ENCODE data around the gene TASOR. TPM values are rescaled to one million over a fixed set of nuclear protein-coding genes. Genes with fewer than 3 reads are reported as not detected.
A peak's percentile ranks its signal among the peaks of the same experiment; 100 is the strongest.

The TASOR gene
- polyA plus RNA-seq, 1 of the 3 experiments (the other 2 are of a cell fraction): 15.3 TPM

- no peak overlapping the region for H3K27ac ChIP-seq (ENCODE audit: low read depth in 2 of 2, low read length in 1 of 2)
- no peaks in the 10 kb centered on the region for H3K9me2 ChIP-seq
- H4K20me1 ChIP-seq (ENCODE audit: insufficient read depth): peaks cover 22% of the 10 kb centered on the region; the same call in 1 of the 2 replicates
- TF ChIP-seq YY1 (IDR thresholded peaks at IDR 0.05; ENCODE audit: low read depth): no peak
- TF ChIP-seq EZH2phosphoT487 (IDR thresholded peaks at IDR 0.05; ENCODE audit: borderline replicate concordance, low read depth): no peak
- no peak for TF ChIP-seq IRF3 (IDR thresholded peaks at IDR 0.05; ENCODE audit: low read depth, low read length)
- no peak for TF ChIP-seq GATA2 (CRISPR knock-in tag; IDR thresholded peaks at IDR 0.05)
- TF ChIP-seq CTCF (IDR thresholded peaks at IDR 0.05): no peak
- TF ChIP-seq RCOR1 (IDR thresholded peaks at IDR 0.05; ENCODE audit: low read length): no peak
- TF ChIP-seq ELF1 (IDR thresholded peaks at IDR 0.05): no peak
- no peak for TF ChIP-seq FOXJ3 (CRISPR knock-in tag; IDR thresholded peaks at IDR 0.05)
- TF ChIP-seq FOSL2 (IDR thresholded peaks at IDR 0.05; ENCODE audit: borderline replicate concordance, low read depth): no peak
- TF ChIP-seq TCF12 (IDR thresholded peaks at IDR 0.05): no peak
- TF ChIP-seq TAF1 (IDR thresholded peaks at IDR 0.05; ENCODE audit: borderline replicate concordance, low read depth, low read length): no peak
- H2AFZ ChIP-seq (ENCODE audit: low read depth): no peak overlapping the region
- no peaks in the 10 kb centered on the region for H3K27me3 ChIP-seq (ENCODE audit: insufficient read depth)
- ChIA-PET CTCF (interaction anchor here (1.2 to 2.1 kb wide), 2 partner anchors 294 to 304 kb away, joined by 3 to 11 read pairs; no protein-coding TSS in a partner anchor), POLR2A (no interaction called here)
- H3K4me3 ChIP-seq (ENCODE audit: low read depth in 2 of 2, low read length in 1 of 2): no peak overlapping the region
- peaks cover 34% of the 10 kb centered on the region for H3K79me2 ChIP-seq (ENCODE audit: insufficient read depth)
- no peak overlapping the region for H3K9ac ChIP-seq
- peaks cover 0 to 15% of the 10 kb centered on the region in 2 experiments; a peak in 1 of 4 replicates for H3K4me1 ChIP-seq (ENCODE audit: control insufficient read depth in 1 of 2, insufficient read depth in 2 of 2, low read depth in 1 of 2, low read length in 1 of 2)
- no peak overlapping the region for H3K4me2 ChIP-seq
- no peak for DNase-seq
- H3K9me3 ChIP-seq: no peaks in the 10 kb centered on the region
- WGBS (ENCODE audit: low lambda C conversion rate): 97% methylated on average over 13 of the region's 13 CpGs
- peaks cover 9 to 21% of the 10 kb centered on the region in 2 experiments for H3K36me3 ChIP-seq (replicated peaks in 1 of 2; ENCODE audit: control insufficient read depth in 1 of 2, insufficient read depth in 2 of 2, low read length in 1 of 2)
- H3F3A ChIP-seq (replicated peaks; ENCODE audit: insufficient read depth): peaks cover 6% of the 10 kb centered on the region
These were observed 964 bp upstream of the TASOR start for GRCh38 chr3:56684029-56684428.

- peak overlapping the region; percentile 84 to 88 for H3K4me3 ChIP-seq (ENCODE audit: low read depth in 2 of 2, low read length in 1 of 2)
- no peaks in the 10 kb centered on the region for H3K27me3 ChIP-seq (ENCODE audit: insufficient read depth)
- ChIA-PET POLR2A (interaction anchor here (0.6 to 1.1 kb wide), 5 partner anchors 59 to 294 kb away, joined by 3 to 4 read pairs (median 3); partner anchors contain the start of gene CCDC66), CTCF (interaction anchor here (0.7 to 1.4 kb wide), 3 partner anchors 117 to 306 kb away, joined by 3 to 4 read pairs (median 3); no protein-coding TSS in a partner anchor)
- 1% methylated on average over 25 of the region's 58 CpGs for WGBS (ENCODE audit: low lambda C conversion rate)
- peak; percentile 79 for DNase-seq
- H3K79me2 ChIP-seq (ENCODE audit: insufficient read depth): peaks cover 48% of the 10 kb centered on the region
- peaks cover 26% of the 10 kb centered on the region; the same call in 1 of the 2 replicates for H4K20me1 ChIP-seq (ENCODE audit: insufficient read depth)
- peaks cover 0 to 15% of the 10 kb centered on the region in 2 experiments; a peak in 1 of 4 replicates for H3K4me1 ChIP-seq (ENCODE audit: control insufficient read depth in 1 of 2, insufficient read depth in 2 of 2, low read depth in 1 of 2, low read length in 1 of 2)
- H3K9me2 ChIP-seq: no peaks in the 10 kb centered on the region
- peak overlapping the region; percentile 97 for H3K9ac ChIP-seq
- peak overlapping the region; percentile 52; the same call in 1 of the 2 replicates for H2AFZ ChIP-seq (ENCODE audit: low read depth)
- H3K36me3 ChIP-seq (replicated peaks in 1 of 2; ENCODE audit: control insufficient read depth in 1 of 2, insufficient read depth in 2 of 2, low read length in 1 of 2): peaks cover 12 to 21% of the 10 kb centered on the region in 2 experiments
- H3F3A ChIP-seq (replicated peaks; ENCODE audit: insufficient read depth): no peaks in the 10 kb centered on the region
- peak overlapping the region; percentile 97 to 99 for H3K27ac ChIP-seq (ENCODE audit: low read depth in 2 of 2, low read length in 1 of 2)
- no peaks in the 10 kb centered on the region for H3K9me3 ChIP-seq
- peak overlapping the region; percentile 87 for H3K4me2 ChIP-seq
- TF ChIP-seq YY1 (IDR thresholded peaks at IDR 0.05; ENCODE audit: low read depth) (peak; percentile 95), JUND (IDR thresholded peaks at IDR 0.05) (no peak), CTCF (IDR thresholded peaks at IDR 0.05) (no peak), IRF3 (IDR thresholded peaks at IDR 0.05; ENCODE audit: low read depth, low read length) (no peak), RFX5 (IDR thresholded peaks at IDR 0.05; ENCODE audit: low read length) (no peak), GABPA (IDR thresholded peaks at IDR 0.05; ENCODE audit: low read depth) (0 out of 2 replicates have a peak, but pooled peaks have one; percentile 7), PBX3 (IDR thresholded peaks at IDR 0.05) (no peak), GATA2 (CRISPR knock-in tag; IDR thresholded peaks at IDR 0.05) (no peak), ELF1 (IDR thresholded peaks at IDR 0.05) (no peak; the same call in 1 of the 2 replicates), NRF1 (IDR thresholded peaks at IDR 0.05; ENCODE audit: low read depth, low read length) (no peak), SIN3A (IDR thresholded peaks at IDR 0.05; ENCODE audit: borderline replicate concordance, low read depth, low read length) (no peak; the same call in 1 of the 2 replicates), NFIC (IDR thresholded peaks at IDR 0.05; ENCODE audit: borderline replicate concordance) (no peak), EZH2phosphoT487 (IDR thresholded peaks at IDR 0.05; ENCODE audit: borderline replicate concordance, low read depth) (no peak), TCF12 (IDR thresholded peaks at IDR 0.05) (no peak; the same call in 1 of the 2 replicates)
These were observed 473 bp downstream of the TASOR start for GRCh38 chr3:56682462-56683121.

All from SK-N-SH (cell line).